Endothelial cell of umbilical vein (primary cell): ENCODE measurements around the gene RTN4IP1.
"Not testable (repeated sequence)": the region's sequence is repeated elsewhere in the genome, so short reads cannot be mapped to it uniquely, and the experiment has no call there.

Experiments used
- MYC ChIP-seq: IDR thresholded peaks from one replicate; pipeline ENCODE4 v1.6.1; 2011; ENCODE audit warnings: mild to moderate bottlenecking, low read depth, low read length
- POLR2A ChIP-seq: IDR thresholded peaks from 2 replicates; pipeline ENCODE4 v1.6.1; 2012; ENCODE audit warnings: low read depth, mild to moderate bottlenecking, control low read depth, low read length
- TF ChIP-seq, protein P1 (sequence below), 2 donors: IDR thresholded peaks; 1 replicate in 1 of 2; 2 replicates in 1 of 2; pipeline ENCODE4 v1.5.1; 2011; ENCODE audit warnings: low read length in 2 of 2, mild to moderate bottlenecking in 2 of 2, moderate library complexity in 2 of 2, control low read depth in 1 of 2, inconsistent platforms in 1 of 2, low read depth in 1 of 2; ENCODE audit not compliant: insufficient read depth in 1 of 2; ENCODE audit errors: extremely low read depth in 1 of 2

DNA sequence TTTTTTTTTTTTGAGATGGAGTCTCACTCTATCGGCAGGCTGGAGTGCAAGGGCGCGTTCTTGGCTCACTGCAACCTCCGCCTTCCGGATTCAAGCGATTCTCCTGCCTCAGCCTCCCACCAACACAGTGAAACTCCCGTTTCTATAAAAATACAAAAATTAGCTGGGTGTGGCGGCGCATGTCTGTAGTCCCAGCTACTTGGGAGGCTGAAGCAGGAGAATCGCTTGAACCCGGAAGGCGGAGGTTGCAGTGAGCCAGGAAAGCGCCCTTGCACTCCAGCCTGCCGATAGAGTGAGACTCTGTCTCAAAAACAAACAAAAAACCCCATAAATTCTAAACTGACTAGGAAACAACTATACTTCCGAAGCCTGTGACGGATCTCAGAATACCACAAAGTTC, 1.5 kb downstream of the RTN4IP1 start:
- TF ChIP-seq, protein P1, sequence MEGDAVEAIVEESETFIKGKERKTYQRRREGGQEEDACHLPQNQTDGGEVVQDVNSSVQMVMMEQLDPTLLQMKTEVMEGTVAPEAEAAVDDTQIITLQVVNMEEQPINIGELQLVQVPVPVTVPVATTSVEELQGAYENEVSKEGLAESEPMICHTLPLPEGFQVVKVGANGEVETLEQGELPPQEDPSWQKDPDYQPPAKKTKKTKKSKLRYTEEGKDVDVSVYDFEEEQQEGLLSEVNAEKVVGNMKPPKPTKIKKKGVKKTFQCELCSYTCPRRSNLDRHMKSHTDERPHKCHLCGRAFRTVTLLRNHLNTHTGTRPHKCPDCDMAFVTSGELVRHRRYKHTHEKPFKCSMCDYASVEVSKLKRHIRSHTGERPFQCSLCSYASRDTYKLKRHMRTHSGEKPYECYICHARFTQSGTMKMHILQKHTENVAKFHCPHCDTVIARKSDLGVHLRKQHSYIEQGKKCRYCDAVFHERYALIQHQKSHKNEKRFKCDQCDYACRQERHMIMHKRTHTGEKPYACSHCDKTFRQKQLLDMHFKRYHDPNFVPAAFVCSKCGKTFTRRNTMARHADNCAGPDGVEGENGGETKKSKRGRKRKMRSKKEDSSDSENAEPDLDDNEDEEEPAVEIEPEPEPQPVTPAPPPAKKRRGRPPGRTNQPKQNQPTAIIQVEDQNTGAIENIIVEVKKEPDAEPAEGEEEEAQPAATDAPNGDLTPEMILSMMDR (IDR thresholded peaks at IDR 0.05; ENCODE audit: extremely low read depth in 1 of 2, insufficient read depth in 1 of 2, low read depth in 1 of 2, low read length in 2 of 2): not testable (repeated sequence)
- TF ChIP-seq POLR2A, MYC: not testable (repeated sequence)
